Right renal pelvis (tissue), 4 donors: ENCODE data around the gene HNRNPAB. TPM values are rescaled to one million over a fixed set of nuclear protein-coding genes. Genes with fewer than 3 reads are reported as not detected.
A peak's percentile ranks its signal among the peaks of the same experiment; 100 is the strongest.
"Not testable (repeated sequence)": the region's sequence is repeated elsewhere in the genome, so short reads cannot be mapped to it uniquely, and the experiment has no call there.

ENCODE experiments used
- DNase-seq, 4 donors: peaks; one replicate each; pipeline ENCODE4 v3.0.0-alpha.2; 2013; ENCODE audit warnings: low read depth in 4 of 4, low spot score in 3 of 4, missing footprints in 1 of 4
- polyA plus RNA-seq, 4 donors: library from polyadenylated mRNA; unstranded; fragments of 120-200 nt; gene quantifications; one replicate each; pipeline ENCODE4 v1.2.1, GENCODE V29; 2013; ENCODE audit not compliant: insufficient read length in 4 of 4

HNRNPAB gene
- polyA plus RNA-seq, 4 donors: 146 to 168 (median 153) TPM

- no peak for DNase-seq
These were observed 24.3 kb downstream of the HNRNPAB start for GRCh38 chr5:178228609-178229008.

- not testable (repeated sequence) for DNase-seq
These were observed 24.8 kb downstream of the HNRNPAB start for GRCh38 chr5:178229111-178229510.

GRCh38 chr5:178229861-178230260 is 25.5 kb downstream of the HNRNPAB start:
- no peak for DNase-seq

GRCh38 chr5:178230879-178231538 is 26.7 kb downstream of the HNRNPAB start:
- DNase-seq: no peak

GRCh38 chr5:178231539-178232123 is 27.3 kb downstream of the HNRNPAB start:
- DNase-seq: no peak

GRCh38 chr5:178232124-178232919 is 28.0 kb downstream of the HNRNPAB start, which contains the start of gene PHYKPL:
Gene PHYKPL, minus strand, starts transcription at chr5:178232802. Its CDS starts 252 bp downstream, at chr5:178232550.
- DNase-seq: peak in 3 of 4 donors; percentile 23 to 63 (median 43)

- no peak for DNase-seq
These were observed 28.6 kb downstream of the HNRNPAB start for GRCh38 chr5:178232920-178233429.

- DNase-seq: no peak
These were observed 29.9 kb downstream of the HNRNPAB start for GRCh38 chr5:178234121-178234749.

GRCh38 chr5:178234750-178235587 is 30.6 kb downstream of the HNRNPAB start:
- peak; percentile 38 to 61 (median 52) for DNase-seq

- no peak for DNase-seq
These were observed 31.2 kb downstream of the HNRNPAB start for GRCh38 chr5:178235588-178235974.

GRCh38 chr5:178236126-178236525 is 31.8 kb downstream of the HNRNPAB start:
- no peak for DNase-seq

GRCh38 chr5:178236679-178237078 is 32.3 kb downstream of the HNRNPAB start:
- DNase-seq: no peak

- no peak for DNase-seq
These were observed 33.3 kb downstream of the HNRNPAB start for GRCh38 chr5:178237431-178238312.

- DNase-seq: no peak
These were observed 33.9 kb downstream of the HNRNPAB start for GRCh38 chr5:178238313-178238635.

- no peak for DNase-seq
These were observed 34.6 kb downstream of the HNRNPAB start for GRCh38 chr5:178238711-178239592.

- not testable (repeated sequence) for DNase-seq
These were observed 35.4 kb downstream of the HNRNPAB start for GRCh38 chr5:178239626-178240301.

GRCh38 chr5:178240341-178240741 is 36.0 kb downstream of the HNRNPAB start:
- DNase-seq: no peak

- no peak for DNase-seq
These were observed 36.4 kb downstream of the HNRNPAB start for GRCh38 chr5:178240766-178241165.
